GM19395 (cell line): ENCODE data around the gene CCL23.
"Not testable (repeated sequence)": the region's sequence is repeated elsewhere in the genome, so short reads cannot be mapped to it uniquely, and the experiment has no call there.

ENCODE experiments used
- ATAC-seq: cut with Tn5 transposase; IDR thresholded peaks from one replicate; pipeline ENCODE4 v1.9.1; 2021; ENCODE audit warnings: mild to moderate bottlenecking, moderate library complexity; ENCODE audit not compliant: unreplicated experiment

The CCL23 gene

DNA sequence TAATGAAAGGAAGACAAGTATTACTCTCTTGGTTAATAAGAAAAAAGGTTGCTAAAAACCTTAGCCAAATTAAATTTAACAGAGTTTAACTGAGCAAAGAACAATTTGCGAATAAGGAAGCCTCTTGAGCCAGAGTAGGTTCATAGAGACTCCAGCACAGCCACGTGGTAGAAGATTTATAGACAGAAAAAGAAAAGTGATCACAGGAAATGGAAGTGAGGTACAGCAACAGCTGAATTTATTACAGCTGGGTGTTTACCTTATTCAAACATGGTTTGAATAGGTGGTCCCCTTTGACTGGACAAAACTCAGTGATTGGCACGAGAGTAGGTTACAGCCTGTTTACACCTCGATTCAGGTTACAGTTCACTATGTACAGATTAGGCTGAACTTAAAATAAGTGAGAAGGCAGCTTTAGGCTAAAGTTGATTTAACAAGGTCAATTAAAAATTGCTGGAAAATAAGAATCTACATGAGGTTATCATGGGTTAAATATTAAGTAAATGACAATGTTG lies 13.1 kb downstream of the CCL23 start:
- no peak for ATAC-seq

DNA sequence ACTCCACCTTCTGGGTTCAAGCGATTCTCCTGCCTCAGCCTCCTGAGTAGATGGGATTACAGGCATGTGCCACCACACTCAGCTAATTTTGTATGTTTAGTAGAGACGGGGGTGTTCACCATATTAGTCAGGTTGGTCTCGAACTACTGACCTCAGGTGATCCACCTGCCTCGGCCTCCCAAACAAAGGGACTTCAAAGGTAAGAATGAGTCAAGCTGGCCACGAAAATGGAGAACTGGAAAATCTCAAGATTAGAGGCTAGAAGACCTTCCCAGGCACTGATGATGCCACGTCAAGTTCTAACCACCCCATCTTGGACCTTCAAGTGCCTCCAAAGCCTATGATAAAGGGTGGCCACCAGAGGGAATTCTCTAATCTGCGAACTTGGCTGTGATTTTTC lies 15.1 kb downstream of the CCL23 start:
- ATAC-seq: no peak

DNA sequence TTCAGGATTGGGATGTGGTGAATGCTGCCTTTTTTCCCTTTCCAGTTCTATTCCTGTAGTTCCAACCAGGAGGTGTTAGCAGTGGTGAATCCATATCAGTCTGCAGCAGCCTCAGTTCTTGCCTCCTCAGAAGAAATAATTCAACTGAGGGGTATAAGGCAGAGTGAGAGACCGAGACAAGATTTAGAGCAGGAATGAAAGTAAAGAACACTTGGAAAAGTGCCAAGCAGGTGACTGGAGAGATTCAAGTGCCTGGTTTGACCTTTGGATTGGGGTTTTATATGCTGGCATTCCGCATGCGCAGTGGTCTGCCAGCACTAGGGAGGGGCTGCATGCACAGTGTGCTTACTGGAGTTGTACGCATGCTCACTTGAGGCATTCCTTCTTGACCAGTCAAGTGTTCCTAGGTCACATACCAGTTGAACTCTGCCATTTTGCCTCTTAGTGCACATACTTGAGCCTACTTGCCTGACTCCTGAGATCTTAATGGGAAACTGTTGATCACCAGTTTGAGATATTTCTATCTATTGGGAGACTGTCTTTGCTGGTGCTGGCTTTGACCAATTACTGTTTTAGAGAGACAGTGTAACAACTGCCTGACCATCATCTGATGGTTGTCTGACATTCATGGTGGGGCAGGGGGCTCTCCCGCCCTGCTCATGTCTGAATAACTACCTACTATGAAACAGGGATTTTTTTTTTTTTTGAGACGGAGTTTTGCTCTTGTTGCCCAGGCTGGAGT lies 15.7 kb downstream of the CCL23 start:
- ATAC-seq: no peak

DNA sequence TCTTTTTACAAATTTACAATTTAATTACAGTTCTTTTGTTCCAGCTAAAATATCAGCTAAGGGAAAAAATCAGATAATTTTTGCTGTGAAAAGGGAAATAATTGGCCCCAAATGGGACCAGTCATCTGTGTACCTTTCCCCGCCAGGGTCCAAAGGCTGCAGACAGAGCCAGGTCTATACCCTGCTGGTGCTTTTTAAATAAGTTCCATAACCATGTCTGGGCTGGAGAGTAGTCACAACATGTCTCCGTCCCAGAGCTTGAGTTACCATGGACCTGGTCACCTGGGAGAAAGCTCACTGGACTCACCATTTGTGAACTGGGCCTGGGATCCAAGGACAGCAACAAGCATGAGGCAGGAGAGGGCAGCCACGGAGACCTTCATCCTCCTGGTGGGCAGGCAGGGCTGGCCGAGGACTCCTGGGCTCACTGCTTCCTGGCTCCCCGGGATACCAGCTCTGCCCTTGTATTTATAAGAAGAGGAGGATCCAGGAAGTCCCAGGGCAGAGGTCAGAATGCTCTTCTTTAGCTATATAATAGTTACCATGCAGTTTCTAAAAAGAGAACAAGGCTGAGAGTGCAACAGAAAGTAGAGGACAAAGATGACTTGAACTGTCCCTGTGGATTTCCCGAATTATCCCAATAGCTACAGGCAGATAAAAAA lies 16.5 kb downstream of the CCL23 start, which contains the start of gene CCL15:
TSS of gene CCL15 (minus strand) at position 444 of the 662 bp plus-strand sequence. CDS start at position 383, 61 bp downstream.
- ATAC-seq: no peak

DNA sequence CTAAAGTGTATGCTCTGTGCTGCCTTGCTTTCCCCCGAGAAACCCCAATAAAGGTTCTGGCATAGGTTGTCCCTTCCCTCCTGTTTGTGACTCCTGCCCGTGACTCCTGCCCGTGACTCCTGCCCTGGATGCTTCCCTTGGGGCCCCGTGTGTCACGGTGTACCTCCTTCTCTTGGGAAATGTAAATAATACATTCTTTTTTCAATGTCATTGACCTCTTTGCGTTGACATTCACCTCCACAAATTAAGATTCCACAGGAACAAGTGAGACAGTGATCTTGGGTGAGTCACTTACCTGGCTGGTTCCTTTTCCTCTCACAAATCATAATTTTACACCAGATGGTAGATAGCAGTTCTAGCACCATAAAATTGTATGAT lies 17.1 kb downstream of the CCL23 start:
- no peak for ATAC-seq

GRCh38 chr17:35998756-35999155 lies 19.0 kb downstream of the CCL23 start:
- no peak for ATAC-seq

DNA sequence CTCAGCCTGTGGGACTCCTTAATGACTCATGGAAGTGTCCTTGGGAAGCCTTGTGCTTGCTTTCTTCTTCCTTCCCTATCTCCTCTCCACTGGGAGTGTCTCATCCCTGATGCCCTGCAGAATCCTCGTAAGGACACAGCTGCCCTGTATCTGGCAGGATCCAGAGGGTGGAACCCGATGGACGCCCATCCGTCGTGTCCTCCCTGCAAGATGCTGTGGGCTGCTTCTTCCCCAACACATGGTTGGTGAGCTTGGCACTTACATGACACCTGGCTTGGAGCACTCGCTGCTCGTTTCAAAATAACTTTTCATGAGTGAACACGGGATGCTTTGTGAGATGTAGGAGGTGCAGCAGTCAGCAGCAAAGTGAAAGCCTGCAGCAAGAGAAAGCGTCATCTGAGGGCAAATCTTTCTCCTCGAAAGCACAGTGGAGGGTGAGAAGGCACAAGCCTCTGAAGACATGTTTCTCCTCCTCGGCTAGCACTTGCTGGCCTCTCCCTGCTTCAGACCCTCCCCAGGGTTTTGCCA lies 19.7 kb downstream of the CCL23 start:
- ATAC-seq: no peak

GRCh38 chr17:35995346-35995745 lies 22.4 kb downstream of the CCL23 start:
- not testable (repeated sequence) for ATAC-seq

DNA sequence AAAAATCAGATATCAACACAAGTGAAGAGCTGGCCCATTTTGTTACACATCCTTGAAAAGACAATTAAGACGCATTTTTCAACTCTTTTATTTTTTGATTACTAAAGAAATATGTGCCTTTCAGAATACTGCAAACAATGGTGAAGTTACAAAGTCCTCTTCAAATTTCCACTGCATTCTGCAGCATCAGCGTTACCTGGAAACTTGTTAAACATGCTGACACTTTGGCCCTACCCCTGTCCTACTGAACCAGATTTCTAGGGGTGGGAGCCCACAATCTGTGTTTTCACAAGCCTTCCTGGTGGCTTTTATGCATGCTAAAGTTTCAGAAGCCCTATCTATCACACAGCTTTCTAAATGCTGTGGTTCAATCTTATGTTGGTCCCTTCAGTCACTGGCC lies 26.7 kb downstream of the CCL23 start:
- ATAC-seq: no peak

GRCh38 chr17:35988164-35988563 lies 29.6 kb downstream of the CCL23 start:
- ATAC-seq: no peak

- ATAC-seq: no peak
Observed at GRCh38 chr17:35986643-35987042, 31.1 kb downstream of the CCL23 start, which contains the start of gene CCL14. Gene CCL14 (minus strand): TSS chr17:35986729. CDS start chr17:35986649, 80 bp downstream.

DNA sequence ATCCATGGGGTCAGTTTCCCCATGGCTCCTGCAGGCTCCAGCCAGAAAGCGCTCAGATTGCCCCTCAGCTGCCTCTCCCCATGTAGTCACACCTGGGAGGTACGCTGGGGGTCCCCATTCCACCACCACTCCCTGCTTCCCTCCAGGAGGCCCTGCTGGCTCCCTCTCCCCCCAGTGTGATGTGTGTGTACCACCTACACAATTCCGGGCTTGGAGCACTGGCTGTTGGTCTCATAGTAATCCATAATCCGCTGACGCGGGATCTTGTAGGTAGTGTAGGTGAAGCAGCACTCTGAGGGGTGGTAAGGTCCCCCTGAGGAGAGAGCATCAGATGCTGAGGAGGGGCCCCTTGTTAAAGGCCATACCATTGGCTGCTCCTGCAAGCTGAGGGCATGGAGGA lies 33.6 kb downstream of the CCL23 start:
- ATAC-seq: no peak

GRCh38 chr17:35982409-35983191 lies 35.2 kb downstream of the CCL23 start:
- no peak for ATAC-seq

DNA sequence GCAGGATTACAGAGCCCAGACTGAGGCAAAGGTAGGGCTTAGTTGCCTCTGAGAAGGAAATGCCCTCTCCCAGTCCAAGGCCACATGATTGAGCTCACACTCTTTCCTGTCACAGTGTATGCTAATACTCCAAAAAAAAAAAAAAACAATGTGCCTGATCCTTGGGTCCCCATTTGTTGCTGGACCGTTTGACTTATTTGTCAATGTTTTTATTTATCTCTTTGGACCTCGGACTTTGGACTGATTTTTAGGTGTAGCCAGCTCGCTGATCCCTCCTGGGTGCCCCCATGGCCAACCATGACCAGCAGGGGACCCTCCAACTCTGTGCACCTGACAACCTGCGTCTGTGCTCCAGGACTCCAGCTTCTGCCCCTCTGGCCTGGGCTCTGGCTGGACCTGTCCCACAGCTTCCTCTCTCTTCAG lies 35.9 kb downstream of the CCL23 start:
- no peak for ATAC-seq

GRCh38 chr17:35981246-35981645 lies 36.5 kb downstream of the CCL23 start, which contains the start of gene CCL16:
Gene CCL16 (minus strand): TSS chr17:35981497. CDS start chr17:35981420, 77 bp downstream.
- ATAC-seq: no peak

DNA sequence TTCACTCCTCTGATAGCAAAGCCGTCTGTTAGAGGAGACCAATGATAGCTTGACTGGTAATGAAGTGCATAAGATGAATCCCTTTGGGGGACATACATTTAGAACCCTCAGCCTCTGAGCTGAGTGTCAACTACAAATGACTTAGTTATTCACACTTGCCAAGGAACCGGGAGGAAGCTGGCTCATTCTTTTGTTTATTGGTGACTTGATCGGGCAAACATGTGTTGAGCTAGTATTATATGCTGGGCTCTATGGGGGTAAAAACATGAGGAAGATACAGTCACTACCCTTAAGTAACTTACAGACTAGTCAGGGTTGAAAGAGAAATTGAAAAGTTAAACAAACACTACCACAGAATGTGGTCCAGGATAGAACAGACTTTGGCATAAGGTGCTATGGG lies 39.4 kb downstream of the CCL23 start:
- no peak for ATAC-seq

DNA sequence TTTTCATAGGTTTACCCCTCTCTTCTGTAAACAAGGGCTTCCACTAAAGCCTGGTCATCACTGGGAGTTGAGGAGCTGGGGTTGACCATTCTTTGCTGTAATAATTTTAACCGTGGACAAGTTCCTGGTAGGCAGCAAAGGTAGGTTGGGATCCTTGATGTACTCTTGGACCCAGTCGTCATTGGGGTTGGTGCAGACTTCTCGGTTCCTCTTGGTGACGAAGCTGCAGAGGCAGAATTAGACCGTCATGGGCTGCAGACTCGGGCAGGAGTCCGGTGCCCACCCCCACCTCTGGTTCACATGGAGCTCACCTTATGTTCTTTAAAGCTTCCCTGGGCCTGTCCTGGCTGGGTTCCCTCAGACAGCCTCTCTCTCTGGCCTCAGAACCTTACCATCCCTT lies 40.3 kb downstream of the CCL23 start:
- no peak for ATAC-seq

DNA sequence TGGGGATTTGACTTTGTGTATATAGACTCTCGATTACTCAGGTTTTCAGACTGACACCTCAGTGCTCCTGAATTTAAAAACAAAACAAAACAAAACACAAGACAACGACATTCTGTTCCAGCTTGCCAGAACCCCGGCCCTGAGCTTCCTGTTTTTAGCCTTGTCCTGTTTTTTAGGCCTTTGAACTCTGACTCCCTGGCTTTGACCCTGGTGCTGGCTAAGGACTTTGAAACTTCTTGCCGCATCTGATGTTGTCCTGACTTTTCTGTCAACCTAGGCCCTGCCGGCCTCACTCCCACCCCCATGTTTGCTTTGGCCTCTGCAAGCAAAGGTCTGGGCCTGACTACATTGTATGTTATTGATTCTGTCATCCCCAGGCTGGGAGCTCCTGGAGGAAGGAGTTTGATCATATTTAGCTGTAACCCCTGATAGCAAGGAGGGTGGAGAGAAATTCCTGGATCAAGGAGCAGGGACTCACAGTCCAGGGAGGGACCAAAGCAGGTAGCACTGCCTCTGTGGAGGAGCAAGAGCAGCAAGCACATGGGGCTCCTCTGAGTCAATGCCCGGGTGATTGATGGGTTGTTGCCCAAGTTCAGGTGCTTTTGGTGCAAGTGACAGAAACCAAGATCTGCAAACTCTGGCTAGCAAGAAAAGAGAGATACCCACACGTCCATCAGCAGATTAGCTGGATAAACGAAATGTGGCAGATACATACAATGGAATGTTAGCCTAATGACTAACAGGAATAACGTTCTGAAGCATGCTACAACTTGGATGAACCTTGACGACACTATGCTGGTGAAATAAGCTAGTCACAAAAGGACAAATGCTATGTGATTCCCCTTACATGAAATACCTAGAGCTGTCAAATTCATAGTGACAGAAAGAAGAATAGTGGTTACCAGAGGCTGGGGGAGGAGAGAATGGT lies 44.2 kb downstream of the CCL23 start:
- ATAC-seq: no peak

GRCh38 chr17:35972945-35973332 lies 44.8 kb downstream of the CCL23 start:
- ATAC-seq: no peak

DNA sequence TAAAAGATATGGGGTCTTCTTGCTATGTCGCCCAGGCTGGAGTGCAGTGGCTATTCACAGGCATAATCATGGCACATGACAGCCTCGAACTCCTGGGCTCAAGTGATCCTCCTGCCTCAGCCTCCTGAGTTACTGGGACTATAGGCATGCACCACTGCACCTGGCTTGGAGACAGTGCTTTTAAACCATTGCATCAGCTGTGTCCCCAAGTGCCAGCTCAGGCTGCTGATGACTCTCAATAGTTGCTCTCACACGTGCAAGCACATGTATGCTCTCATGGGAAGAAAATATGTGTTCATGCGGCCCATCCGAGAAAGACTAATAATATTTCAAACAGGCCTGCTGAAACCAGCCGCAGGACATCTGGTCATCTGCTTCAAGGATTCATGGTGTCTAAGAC lies 45.2 kb downstream of the CCL23 start:
- no peak for ATAC-seq
